ENCODE data around the gene KCNQ4.

DNA sequence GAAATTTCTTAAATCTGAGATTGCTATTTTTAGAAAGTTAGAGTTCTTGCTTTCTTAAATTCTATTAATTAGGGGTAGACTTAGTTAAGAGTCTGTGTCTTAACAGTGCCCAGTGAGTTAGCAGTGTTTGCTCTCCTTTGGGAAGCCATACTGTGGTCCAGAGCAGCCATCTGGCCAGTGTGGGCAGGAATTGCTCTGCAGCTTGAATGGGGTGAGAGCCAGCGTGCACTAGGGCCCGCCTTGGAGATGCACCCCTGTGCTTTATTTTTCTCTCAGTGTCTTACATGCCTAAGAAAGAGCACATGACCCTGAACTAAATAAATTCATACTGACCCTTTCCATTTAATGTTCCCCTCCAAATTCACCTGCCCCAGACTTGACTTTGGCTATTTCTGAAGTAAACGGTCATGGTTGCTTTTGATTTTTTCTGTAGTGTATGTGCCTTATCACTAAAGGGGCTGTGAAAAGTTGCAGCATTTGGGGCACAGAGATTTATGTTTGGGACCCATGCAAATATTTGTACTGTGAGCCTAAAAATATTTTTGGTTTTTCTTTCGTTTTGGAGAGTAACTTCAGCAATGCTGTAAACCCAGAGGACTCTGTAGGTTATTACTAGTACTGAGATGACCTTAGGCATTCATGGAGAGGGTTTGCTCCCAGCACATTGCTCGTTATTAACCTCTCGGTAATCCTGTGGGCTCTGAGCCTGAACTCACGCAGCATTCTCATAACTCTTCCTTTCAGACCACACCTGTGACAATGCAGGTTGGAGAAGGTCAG is 21.3 kb upstream of the KCNQ4 start:
- TF ChIP-seq ZNF672 (CRISPR knock-in tag; IDR thresholded peaks at IDR 0.05) (no peak), POLR2A (IDR thresholded peaks at IDR 0.05; ENCODE audit: insufficient read depth in 1 of 2, low read depth in 2 of 2, low read length in 2 of 2) (no peak), CTCF (CRISPR knock-in tag; IDR thresholded peaks at IDR 0.05) (no peak), NFKBIZ (CRISPR knock-in tag; IDR thresholded peaks at IDR 0.05) (no peak), GABPA (IDR thresholded peaks at IDR 0.05; ENCODE audit: low read depth, low read length) (no peak), GABPA (CRISPR knock-in tag; IDR thresholded peaks at IDR 0.05; ENCODE audit: low read depth) (no peak), SETDB1 (CRISPR knock-in tag; IDR thresholded peaks at IDR 0.05; ENCODE audit: borderline replicate concordance) (no peak), ZNF333 (CRISPR knock-in tag; IDR thresholded peaks at IDR 0.05; ENCODE audit: borderline replicate concordance) (no peak)

Measured in HepG2 (cell line).